ENCODE results near the gene SLC35F3. TPM values are rescaled to one million over a fixed set of nuclear protein-coding genes. Genes with fewer than 3 reads are reported as not detected.

The SLC35F3 gene
- total RNA-seq, 2 experiments from 2014 or later: 0.08 TPM; not detected in 1

DNA sequence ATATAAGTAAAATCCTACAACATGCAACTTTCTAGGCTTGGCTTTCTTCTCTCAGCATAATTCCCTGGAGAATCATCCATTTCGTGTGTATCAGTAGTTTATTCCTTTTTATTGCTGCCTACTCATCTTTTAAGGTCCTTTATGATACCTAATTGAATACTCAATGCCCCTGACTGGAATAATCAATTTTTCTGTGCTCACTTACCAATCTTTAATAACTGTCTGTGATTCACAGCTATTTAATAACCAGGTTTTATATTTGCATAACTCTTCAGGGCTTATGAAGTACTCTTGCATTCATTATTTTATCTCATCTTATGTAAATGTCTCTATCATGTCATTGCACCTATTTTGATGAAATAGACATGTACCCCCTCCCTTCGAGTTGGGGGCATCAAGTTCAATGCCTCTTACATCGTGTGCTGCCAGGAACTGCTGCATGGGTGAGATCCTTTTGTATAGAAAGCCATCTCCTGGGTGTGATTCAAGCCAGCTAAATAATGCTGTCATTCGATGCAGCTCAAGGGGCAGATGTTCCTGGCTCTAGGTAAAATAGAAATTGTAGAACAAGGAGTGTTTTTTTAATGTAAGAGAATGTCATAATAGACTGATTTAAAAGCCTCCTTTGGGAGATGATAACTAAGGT lies 222.7 kb downstream of the SLC35F3 start:
- CTCF ChIA-PET: no interaction called here
- no peaks in the 10 kb centered on the region for H3K4me1 Mint-ChIP-seq (ENCODE audit: low read depth)
- TF ChIP-seq, protein P1, sequence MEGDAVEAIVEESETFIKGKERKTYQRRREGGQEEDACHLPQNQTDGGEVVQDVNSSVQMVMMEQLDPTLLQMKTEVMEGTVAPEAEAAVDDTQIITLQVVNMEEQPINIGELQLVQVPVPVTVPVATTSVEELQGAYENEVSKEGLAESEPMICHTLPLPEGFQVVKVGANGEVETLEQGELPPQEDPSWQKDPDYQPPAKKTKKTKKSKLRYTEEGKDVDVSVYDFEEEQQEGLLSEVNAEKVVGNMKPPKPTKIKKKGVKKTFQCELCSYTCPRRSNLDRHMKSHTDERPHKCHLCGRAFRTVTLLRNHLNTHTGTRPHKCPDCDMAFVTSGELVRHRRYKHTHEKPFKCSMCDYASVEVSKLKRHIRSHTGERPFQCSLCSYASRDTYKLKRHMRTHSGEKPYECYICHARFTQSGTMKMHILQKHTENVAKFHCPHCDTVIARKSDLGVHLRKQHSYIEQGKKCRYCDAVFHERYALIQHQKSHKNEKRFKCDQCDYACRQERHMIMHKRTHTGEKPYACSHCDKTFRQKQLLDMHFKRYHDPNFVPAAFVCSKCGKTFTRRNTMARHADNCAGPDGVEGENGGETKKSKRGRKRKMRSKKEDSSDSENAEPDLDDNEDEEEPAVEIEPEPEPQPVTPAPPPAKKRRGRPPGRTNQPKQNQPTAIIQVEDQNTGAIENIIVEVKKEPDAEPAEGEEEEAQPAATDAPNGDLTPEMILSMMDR (IDR thresholded peaks at IDR 0.05): no peak

DNA sequence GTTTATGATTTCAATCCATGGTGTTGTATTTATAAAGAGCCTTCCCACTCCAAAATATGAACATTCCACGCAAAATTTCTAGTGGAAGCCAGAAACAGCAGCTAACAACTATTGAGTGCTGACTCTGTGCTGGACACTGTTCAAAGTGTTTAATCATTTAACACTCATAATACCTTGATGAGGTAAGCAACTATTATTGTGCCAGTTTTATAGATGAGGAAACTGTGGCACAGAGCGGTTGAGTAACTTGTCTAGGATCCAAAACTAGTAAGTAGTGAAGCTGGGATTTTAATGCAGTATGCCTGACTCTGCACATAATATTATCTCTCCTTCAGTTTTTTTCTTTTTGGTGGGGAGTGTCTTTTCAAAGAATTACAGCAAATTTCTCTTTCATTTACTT lies 228.3 kb downstream of the SLC35F3 start:
- Histone ChIP-seq H3K4me3 (ENCODE audit: low read length) (no peak overlapping the region), H3K36me3 (ENCODE audit: insufficient read depth, low read length) (no peaks in the 10 kb centered on the region), H3K4me1 (ENCODE audit: insufficient read depth, low read length) (no peaks in the 10 kb centered on the region), H3K27me3 (ENCODE audit: control insufficient read depth in 1 of 2, insufficient read depth in 2 of 2, low read length in 2 of 2) (peaks cover 0 to 10% of the 10 kb centered on the region in 2 experiments), H3K27ac (ENCODE audit: low read depth in 1 of 2, low read length in 2 of 2) (no peak overlapping the region), H3K9me3 (ENCODE audit: control insufficient read depth in 1 of 2, insufficient read depth in 1 of 2, low read length in 2 of 2) (no peaks in the 10 kb centered on the region)
- Mint-ChIP-seq H3K27ac (no peak overlapping the region), H3K36me3 (ENCODE audit: low read depth) (no peaks in the 10 kb centered on the region), H3K4me1 (ENCODE audit: low read depth) (no peaks in the 10 kb centered on the region), H3K27me3 (no peaks in the 10 kb centered on the region), H3K9me3 (no peaks in the 10 kb centered on the region), H3K4me3 (no peak overlapping the region)
- DNase-seq (no peak), ATAC-seq (ENCODE audit: poor library complexity) (no peak)
- ChIA-PET POLR2A (interaction anchor here (0.7 kb wide), 1 partner anchor 36 kb away, joined by 3 read pairs; no protein-coding TSS in a partner anchor), CTCF (interaction anchor here (1.1 kb wide), 1 partner anchor 8 kb away, joined by 4 read pairs; no protein-coding TSS in a partner anchor)
- intact Hi-C loops (cut with DNase I, micrococcal nuclease): no loop called here
- TF ChIP-seq, protein P1 (IDR thresholded peaks at IDR 0.05): no peak

More for the DNA sequence above, 222.7 kb downstream of the SLC35F3 start:
- no peak overlapping the region for H3K4me3 Mint-ChIP-seq
- H3K36me3 Mint-ChIP-seq (ENCODE audit: low read depth): no peaks in the 10 kb centered on the region
- H3K9me3 ChIP-seq (ENCODE audit: control insufficient read depth in 1 of 2, insufficient read depth in 1 of 2, low read length in 2 of 2): no peaks in the 10 kb centered on the region
- no peak overlapping the region for H3K27ac Mint-ChIP-seq
- no peak for DNase-seq
- intact Hi-C loops (cut with DNase I, micrococcal nuclease): no loop called here
- no peaks in the 10 kb centered on the region for H3K4me1 ChIP-seq (ENCODE audit: insufficient read depth, low read length)
- H3K36me3 ChIP-seq (ENCODE audit: insufficient read depth, low read length): no peaks in the 10 kb centered on the region
- ATAC-seq (ENCODE audit: poor library complexity): no peak
- no peak overlapping the region for H3K27ac ChIP-seq (ENCODE audit: low read depth in 1 of 2, low read length in 2 of 2)
- H3K27me3 Mint-ChIP-seq: peaks cover 6% of the 10 kb centered on the region
- H3K27me3 ChIP-seq (ENCODE audit: control insufficient read depth in 1 of 2, insufficient read depth in 2 of 2, low read length in 2 of 2): peaks cover 9 to 31% of the 10 kb centered on the region in 2 experiments
- POLR2A ChIA-PET: no interaction called here
- H3K4me3 ChIP-seq (ENCODE audit: low read length): no peak overlapping the region
- H3K9me3 Mint-ChIP-seq: no peaks in the 10 kb centered on the region

DNA sequence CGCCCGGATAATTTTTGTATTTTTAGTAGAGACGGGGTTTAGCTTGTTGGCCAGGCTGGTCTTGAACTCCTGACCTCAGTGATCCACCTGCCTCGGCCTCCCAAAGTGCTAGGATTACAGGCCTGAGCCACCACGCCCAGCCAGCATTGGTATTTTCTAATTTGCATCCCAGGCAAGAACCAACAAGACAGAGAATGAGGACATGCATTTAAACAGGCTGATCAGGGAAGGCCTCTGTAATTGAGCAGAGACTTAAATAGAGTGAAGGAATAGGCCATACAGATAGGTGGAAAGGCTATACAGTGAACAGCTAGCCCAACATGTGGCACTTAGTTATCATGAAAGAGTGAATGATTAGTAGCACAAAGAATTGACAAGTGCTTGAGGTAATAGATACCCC lies 230.4 kb downstream of the SLC35F3 start:
- Histone ChIP-seq H3K27ac (ENCODE audit: low read depth in 1 of 2, low read length in 2 of 2) (no peak overlapping the region), H3K4me1 (ENCODE audit: insufficient read depth, low read length) (no peaks in the 10 kb centered on the region), H3K27me3 (ENCODE audit: control insufficient read depth in 1 of 2, insufficient read depth in 2 of 2, low read length in 2 of 2) (no peaks in the 10 kb centered on the region), H3K9me3 (ENCODE audit: control insufficient read depth in 1 of 2, insufficient read depth in 1 of 2, low read length in 2 of 2) (no peaks in the 10 kb centered on the region), H3K36me3 (ENCODE audit: insufficient read depth, low read length) (no peaks in the 10 kb centered on the region), H3K4me3 (ENCODE audit: low read length) (no peak overlapping the region)
- TF ChIP-seq, protein P1 (IDR thresholded peaks at IDR 0.05): no peak
- H3K4me1 Mint-ChIP-seq (ENCODE audit: low read depth): no peaks in the 10 kb centered on the region
- CTCF ChIA-PET: no interaction called here
- POLR2A ChIA-PET: no interaction called here
- H3K36me3 Mint-ChIP-seq (ENCODE audit: low read depth): no peaks in the 10 kb centered on the region
- no peak overlapping the region for H3K4me3 Mint-ChIP-seq
- ATAC-seq (ENCODE audit: poor library complexity) (no peak), DNase-seq (no peak)
- no peaks in the 10 kb centered on the region for H3K27me3 Mint-ChIP-seq
- no peak overlapping the region for H3K27ac Mint-ChIP-seq
- intact Hi-C loops (cut with DNase I, micrococcal nuclease): no loop called here
- H3K9me3 Mint-ChIP-seq: no peaks in the 10 kb centered on the region

Measured in CD4-positive, alpha-beta T cell (primary cell).